ENCODE measurements around the gene ZNF316. TPM values are rescaled to one million over a fixed set of nuclear protein-coding genes. Genes with fewer than 3 reads are reported as not detected.

The ZNF316 gene
- total and polyA plus RNA-seq, 10 donors = 9.5 to 60.5 (median 44.2) TPM

DNA sequence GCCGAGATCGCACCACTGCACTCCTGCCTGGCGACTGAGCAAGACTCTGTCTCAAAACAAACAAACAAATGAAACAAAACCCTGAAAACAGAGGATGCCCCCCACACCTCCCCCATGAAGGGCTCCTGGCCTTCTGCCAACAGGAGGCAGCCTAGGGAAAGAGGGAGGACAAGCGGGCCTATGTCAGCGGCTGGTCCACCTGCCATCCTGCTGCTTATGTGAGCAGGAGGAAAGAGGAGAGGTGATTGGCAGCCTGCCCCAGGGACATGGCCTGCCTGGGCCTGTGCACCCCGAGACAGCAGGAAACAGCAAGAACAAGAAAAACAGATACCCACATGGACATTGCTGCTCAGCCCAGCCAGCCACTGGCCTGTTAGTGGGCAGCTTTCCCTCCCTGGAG is 9.1 kb upstream of the ZNF316 start:
- H3K27ac ChIP-seq = no peak overlapping the region
- peaks cover 0 to 21% (median 15%) of the 10 kb centered on the region in 6 donors for H3K4me1 ChIP-seq
- intact Hi-C loops (cut with DNase I; ENCODE audit: low total_unique reads) = no loop called here
- H3K4me3 ChIP-seq = no peak overlapping the region
- peaks cover 0 to 7% (median 0%) of the 10 kb centered on the region in 6 donors for H3K36me3 ChIP-seq
- no peak for DNase-seq
- no peaks in the 10 kb centered on the region for H3K27me3 ChIP-seq (replicated peaks in 1 of 7)
- TF ChIP-seq, protein P1, sequence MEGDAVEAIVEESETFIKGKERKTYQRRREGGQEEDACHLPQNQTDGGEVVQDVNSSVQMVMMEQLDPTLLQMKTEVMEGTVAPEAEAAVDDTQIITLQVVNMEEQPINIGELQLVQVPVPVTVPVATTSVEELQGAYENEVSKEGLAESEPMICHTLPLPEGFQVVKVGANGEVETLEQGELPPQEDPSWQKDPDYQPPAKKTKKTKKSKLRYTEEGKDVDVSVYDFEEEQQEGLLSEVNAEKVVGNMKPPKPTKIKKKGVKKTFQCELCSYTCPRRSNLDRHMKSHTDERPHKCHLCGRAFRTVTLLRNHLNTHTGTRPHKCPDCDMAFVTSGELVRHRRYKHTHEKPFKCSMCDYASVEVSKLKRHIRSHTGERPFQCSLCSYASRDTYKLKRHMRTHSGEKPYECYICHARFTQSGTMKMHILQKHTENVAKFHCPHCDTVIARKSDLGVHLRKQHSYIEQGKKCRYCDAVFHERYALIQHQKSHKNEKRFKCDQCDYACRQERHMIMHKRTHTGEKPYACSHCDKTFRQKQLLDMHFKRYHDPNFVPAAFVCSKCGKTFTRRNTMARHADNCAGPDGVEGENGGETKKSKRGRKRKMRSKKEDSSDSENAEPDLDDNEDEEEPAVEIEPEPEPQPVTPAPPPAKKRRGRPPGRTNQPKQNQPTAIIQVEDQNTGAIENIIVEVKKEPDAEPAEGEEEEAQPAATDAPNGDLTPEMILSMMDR (IDR thresholded peaks at IDR 0.05 in 8 of 11, conservative IDR thresholded peaks at IDR 0.05 in 3 of 11) = no peak
- TF ChIP-seq POLR2AphosphoS5 (IDR thresholded peaks at IDR 0.05) = no peak
- no peak for TF ChIP-seq POLR2A (IDR thresholded peaks at IDR 0.05)
- no peaks in the 10 kb centered on the region for H3K9me3 ChIP-seq
- 86 to 91% (median 89%) methylated on average over 6 of the region's 6 CpGs for WGBS, 5 donors

DNA sequence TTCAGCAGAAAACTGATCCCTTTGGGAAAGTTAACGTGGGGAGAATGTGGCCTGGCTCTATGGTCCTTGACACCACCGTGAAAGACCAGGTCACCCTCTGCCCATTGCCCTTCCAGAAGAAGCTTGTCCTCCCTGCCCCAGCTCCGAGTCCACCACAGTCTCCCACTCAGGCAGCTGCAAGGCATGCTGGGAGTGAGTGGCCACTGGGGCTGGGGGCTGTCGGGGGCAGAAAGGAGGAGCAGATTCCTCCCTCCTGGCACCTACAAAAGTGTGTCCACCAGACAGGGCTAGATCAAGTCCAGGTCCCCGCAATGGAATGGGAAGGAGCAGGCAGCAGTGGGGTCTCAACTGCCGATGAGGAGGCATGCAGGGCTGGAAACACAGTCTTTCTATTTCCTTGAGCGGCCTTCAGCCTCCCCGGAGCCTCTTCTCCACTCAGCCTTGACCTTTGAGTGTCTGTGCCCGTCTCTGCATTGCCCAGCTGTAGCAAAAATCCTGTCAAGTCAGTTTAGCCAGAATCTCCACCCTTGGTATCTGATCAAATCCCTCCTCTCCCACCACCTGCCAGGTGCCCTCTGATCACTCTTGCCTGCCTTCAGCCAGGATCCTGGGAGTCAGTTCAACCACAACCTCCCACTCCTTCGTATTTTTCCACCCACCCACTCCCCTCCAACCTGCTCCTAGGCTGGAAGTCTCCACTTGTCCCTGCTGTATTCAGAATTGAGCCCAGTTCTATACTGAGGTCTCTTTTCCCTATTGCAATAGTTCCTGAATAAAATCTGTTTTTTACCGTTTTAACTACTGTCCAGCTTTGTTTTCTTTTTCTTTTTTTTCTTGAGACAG is 6.9 kb upstream of the ZNF316 start:
- TF ChIP-seq, protein P1 (IDR thresholded peaks at IDR 0.05 in 8 of 11, conservative IDR thresholded peaks at IDR 0.05 in 3 of 11) = no peak
- TF ChIP-seq POLR2A (IDR thresholded peaks at IDR 0.05) (no peak), POLR2AphosphoS5 (IDR thresholded peaks at IDR 0.05) (no peak)
- H3K4me3 ChIP-seq = no peak overlapping the region
- WGBS, 5 donors = 74 to 78% (median 76%) methylated on average over 10 to 11 of the region's 11 CpGs
- no peaks in the 10 kb centered on the region for H3K27me3 ChIP-seq (replicated peaks in 1 of 7)
- H3K27ac ChIP-seq = no peak overlapping the region
- peaks cover 0 to 5% (median 1%) of the 10 kb centered on the region in 6 donors for H3K4me1 ChIP-seq
- intact Hi-C loops (cut with DNase I; ENCODE audit: low total_unique reads) = no loop called here
- no peaks in the 10 kb centered on the region for H3K36me3 ChIP-seq
- peaks cover 0 to 4% (median 0%) of the 10 kb centered on the region in 8 donors for H3K9me3 ChIP-seq
- DNase-seq = no peak

DNA sequence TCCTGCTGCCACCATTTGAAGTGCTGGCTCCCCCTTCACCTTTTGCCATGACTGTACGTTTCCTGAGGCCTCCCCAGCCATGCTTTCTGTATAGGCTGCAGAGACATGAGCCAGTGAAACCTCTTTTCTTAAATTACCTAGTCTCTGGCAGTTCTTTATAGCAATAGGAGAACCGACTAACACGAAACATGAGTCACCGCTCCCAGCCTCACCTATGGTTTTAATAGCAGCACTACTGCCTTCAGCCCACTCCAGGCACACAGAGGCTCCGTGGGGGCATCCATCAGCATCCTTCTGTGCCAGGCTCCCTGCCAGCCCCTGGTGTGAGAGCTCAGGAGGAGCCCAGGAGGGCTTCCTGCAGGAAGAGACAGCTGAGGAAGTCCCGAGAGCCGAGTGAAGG is 5.5 kb upstream of the ZNF316 start:
- DNase-seq = no peak
- H3K4me3 ChIP-seq = no peak overlapping the region
- 75 to 79% (median 76%) methylated on average over 5 to 7 of the region's 7 CpGs for WGBS, 5 donors
- no peaks in the 10 kb centered on the region for H3K36me3 ChIP-seq
- H3K27me3 ChIP-seq (replicated peaks in 1 of 7) = no peaks in the 10 kb centered on the region
- H3K27ac ChIP-seq = no peak overlapping the region
- intact Hi-C loops (cut with DNase I; ENCODE audit: low total_unique reads) = no loop called here
- TF ChIP-seq POLR2A (IDR thresholded peaks at IDR 0.05) = no peak
- no peak for TF ChIP-seq POLR2AphosphoS5 (IDR thresholded peaks at IDR 0.05)
- TF ChIP-seq, protein P1 (IDR thresholded peaks at IDR 0.05 in 8 of 11, conservative IDR thresholded peaks at IDR 0.05 in 3 of 11) = no peak
- peaks cover 0 to 7% (median 0%) of the 10 kb centered on the region in 8 donors for H3K9me3 ChIP-seq
- peaks cover 0 to 18% (median 10%) of the 10 kb centered on the region in 6 donors for H3K4me1 ChIP-seq

DNA sequence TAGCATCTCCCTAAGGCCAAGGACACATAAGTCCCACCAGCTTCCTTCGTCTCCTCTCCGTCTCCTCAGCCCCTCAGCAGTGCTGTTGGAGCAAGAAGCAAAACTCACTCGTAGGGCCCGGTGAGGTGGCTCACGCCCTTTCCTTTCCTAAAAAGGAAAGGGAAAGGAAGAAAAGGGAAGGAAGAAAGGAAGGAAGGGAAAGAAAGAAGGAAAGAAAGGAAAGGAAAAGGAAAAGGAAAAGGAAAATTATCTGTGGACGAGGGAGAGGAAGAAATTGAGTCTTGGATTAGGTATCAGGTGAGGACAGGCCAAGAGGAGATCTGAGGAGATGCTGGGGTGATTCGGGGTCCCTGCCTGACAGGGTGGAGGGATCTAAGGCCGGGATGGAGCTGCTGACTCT is 3.1 kb upstream of the ZNF316 start:
- intact Hi-C loops (cut with DNase I; ENCODE audit: low total_unique reads) = no loop called here
- no peak for DNase-seq
- Histone ChIP-seq H3K4me3 (peak overlapping the region in 1 of 8 donors; percentile 96), H3K27ac (peak overlapping the region in 4 of 8 donors; percentile 93 to 97 (median 95)), H3K27me3 (replicated peaks in 1 of 7) (no peaks in the 10 kb centered on the region), H3K9me3 (peaks cover 0 to 7% (median 0%) of the 10 kb centered on the region in 8 donors), H3K36me3 (peaks cover 0 to 3% (median 0%) of the 10 kb centered on the region in 6 donors), H3K4me1 (peaks cover 9 to 36% (median 25%) of the 10 kb centered on the region in 6 donors)
- TF ChIP-seq POLR2A (IDR thresholded peaks at IDR 0.05) = no peak
- TF ChIP-seq, protein P1 (IDR thresholded peaks at IDR 0.05 in 8 of 11, conservative IDR thresholded peaks at IDR 0.05 in 3 of 11) = no peak
- no peak for TF ChIP-seq POLR2AphosphoS5 (IDR thresholded peaks at IDR 0.05)
- WGBS, 5 donors = 76 to 81% (median 78%) methylated on average over 8 of the region's 8 CpGs

Measured in spleen (tissue), 11 donors.